IgD-negative memory B cell (primary cell): Measurements from ENCODE around the gene EIF2AK2. TPM values are rescaled to one million over a fixed set of nuclear protein-coding genes. Genes with fewer than 3 reads are reported as not detected.
"Not testable (repeated sequence)": the region's sequence is repeated elsewhere in the genome, so short reads cannot be mapped to it uniquely, and the experiment has no call there.

Source experiments
- H3K27ac Mint-ChIP-seq, 3 donors: one replicate each; pipeline ENCODE4 v1.8.0; 2020 to 2022; ENCODE audit warnings: mild to moderate bottlenecking in 3 of 3, mixed read lengths in 3 of 3, moderate library complexity in 1 of 3
- H3K27me3 Mint-ChIP-seq: one replicate; pipeline ENCODE4 v1.8.0; 2021; ENCODE audit warnings: mixed read lengths
- H3K36me3 Mint-ChIP-seq: one replicate; pipeline ENCODE4 v1.8.0; 2020; ENCODE audit warnings: mild to moderate bottlenecking, mixed read lengths
- H3K4me1 Mint-ChIP-seq, 3 donors: one replicate each; pipeline ENCODE4 v1.8.0; 2020 to 2022; ENCODE audit warnings: mixed read lengths in 3 of 3, mild to moderate bottlenecking in 1 of 3
- H3K4me3 Mint-ChIP-seq, 4 donors: one replicate each; pipeline ENCODE4 v1.8.0; 2020 to 2022; ENCODE audit warnings: mild to moderate bottlenecking in 4 of 4, mixed read lengths in 4 of 4, moderate library complexity in 3 of 4
- H3K9me3 Mint-ChIP-seq, 3 donors: one replicate each; pipeline ENCODE4 v1.8.0; 2020 to 2021; ENCODE audit warnings: mixed read lengths in 3 of 3, mild to moderate bottlenecking in 1 of 3
- polyA plus RNA-seq: library from polyadenylated mRNA; unstranded; fragments of 300-500 nt; fragmentation: Illumina TruSeq; gene quantifications from one replicate; pipeline ENCODE4 v1.2.3, GENCODE V29; 2021

Gene EIF2AK2
- 40.0 TPM for polyA plus RNA-seq

- H3K4me3 Mint-ChIP-seq: peak within 1 kb of the TSS; percentile 82 to 97 (median 95)
- H3K4me1 Mint-ChIP-seq: peaks cover 24 to 41% (median 28%) of the 10 kb centered on the region in 3 donors
- H3K27me3 Mint-ChIP-seq: no peaks in the 10 kb centered on the region
- H3K27ac Mint-ChIP-seq: peak within 1 kb of the TSS; percentile 77 to 96 (median 91)
- peaks cover 6% of the 10 kb centered on the region for H3K36me3 Mint-ChIP-seq
- no peaks in the 10 kb centered on the region for H3K9me3 Mint-ChIP-seq
These were observed at the start of gene EIF2AK2 for GRCh38 chr2:37156857-37157714. Gene EIF2AK2, minus strand, starts transcription at chr2:37156980. Its CDS starts 9,174 bp downstream, at chr2:37147806.

GRCh38 chr2:37205689-37206341 lies 49.0 kb upstream of the EIF2AK2 start:
- H3K27ac Mint-ChIP-seq: no peak overlapping the region

GRCh38 chr2:37205071-37205661 lies 48.4 kb upstream of the EIF2AK2 start:
- H3K27ac Mint-ChIP-seq, H3K4me3 Mint-ChIP-seq, H3K27me3 Mint-ChIP-seq: not testable (repeated sequence)
- H3K9me3 Mint-ChIP-seq: peaks cover 8 to 14% (median 9%) of the 10 kb centered on the region in 3 donors
- peaks cover 0 to 17% (median 4%) of the 10 kb centered on the region in 3 donors for H3K4me1 Mint-ChIP-seq
- peaks cover 49% of the 10 kb centered on the region for H3K36me3 Mint-ChIP-seq

More at GRCh38 chr2:37205689-37206341, 49.0 kb upstream of the EIF2AK2 start:
- Mint-ChIP-seq H3K27me3 (no peaks in the 10 kb centered on the region), H3K4me1 (peaks cover 0 to 15% (median 4%) of the 10 kb centered on the region in 3 donors), H3K36me3 (peaks cover 51% of the 10 kb centered on the region), H3K4me3 (peak overlapping the region in 1 of 4 donors; percentile 72), H3K9me3 (peaks cover 8 to 14% (median 9%) of the 10 kb centered on the region in 3 donors)

GRCh38 chr2:37203708-37204107 lies 46.9 kb upstream of the EIF2AK2 start:
- Mint-ChIP-seq H3K27me3 (no peaks in the 10 kb centered on the region), H3K4me1 (peaks cover 8 to 24% (median 10%) of the 10 kb centered on the region in 3 donors), H3K36me3 (peaks cover 37% of the 10 kb centered on the region), H3K4me3 (no peak overlapping the region), H3K9me3 (peaks cover 7 to 14% (median 8%) of the 10 kb centered on the region in 3 donors), H3K27ac (peak overlapping the region in 1 of 3 donors; percentile 51)

GRCh38 chr2:37201766-37202165 lies 45.0 kb upstream of the EIF2AK2 start:
- Mint-ChIP-seq H3K9me3 (peaks cover 4 to 5% (median 4%) of the 10 kb centered on the region in 3 donors), H3K4me3 (no peak overlapping the region)

GRCh38 chr2:37201208-37201607 lies 44.4 kb upstream of the EIF2AK2 start:
- Mint-ChIP-seq H3K27ac (peak overlapping the region in 2 of 3 donors; percentile 16 to 35), H3K36me3 (peaks cover 16% of the 10 kb centered on the region), H3K4me3 (no peak overlapping the region)

More at GRCh38 chr2:37201766-37202165, 45.0 kb upstream of the EIF2AK2 start:
- H3K27ac Mint-ChIP-seq: no peak overlapping the region
- no peaks in the 10 kb centered on the region for H3K27me3 Mint-ChIP-seq
- H3K4me1 Mint-ChIP-seq: peaks cover 13 to 23% (median 14%) of the 10 kb centered on the region in 3 donors
- H3K36me3 Mint-ChIP-seq: peaks cover 19% of the 10 kb centered on the region

GRCh38 chr2:37198681-37199065 lies 41.9 kb upstream of the EIF2AK2 start:
- Mint-ChIP-seq H3K27me3 (no peaks in the 10 kb centered on the region), H3K36me3 (peaks cover 4% of the 10 kb centered on the region), H3K4me1 (peaks cover 18 to 23% (median 19%) of the 10 kb centered on the region in 3 donors), H3K4me3 (peak overlapping the region in 2 of 4 donors; percentile 12 to 87), H3K27ac (peak overlapping the region in 2 of 3 donors; percentile 39 to 81), H3K9me3 (peaks cover 0 to 3% (median 2%) of the 10 kb centered on the region in 3 donors)

More at GRCh38 chr2:37201208-37201607, 44.4 kb upstream of the EIF2AK2 start:
- Mint-ChIP-seq H3K4me1 (peaks cover 16 to 25% (median 16%) of the 10 kb centered on the region in 3 donors), H3K9me3 (peaks cover 4 to 5% (median 4%) of the 10 kb centered on the region in 3 donors), H3K27me3 (no peaks in the 10 kb centered on the region)

- Mint-ChIP-seq H3K4me1 (peaks cover 18 to 21% (median 19%) of the 10 kb centered on the region in 3 donors), H3K27ac (peak within 1 kb of the TSS; percentile 81 to 98 (median 97)), H3K4me3 (peak within 1 kb of the TSS; percentile 87 to 99 (median 98)), H3K36me3 (no peaks in the 10 kb centered on the region), H3K27me3 (no peaks in the 10 kb centered on the region), H3K9me3 (no peaks in the 10 kb centered on the region)
These were observed 39.8 kb upstream of the EIF2AK2 start, which contains the start of gene CEBPZOS for GRCh38 chr2:37196320-37197195. Gene CEBPZOS, plus strand, starts transcription at chr2:37196496. Its CDS starts 3,209 bp downstream, at chr2:37199705.

- H3K27me3 Mint-ChIP-seq, H3K9me3 Mint-ChIP-seq, H3K36me3 Mint-ChIP-seq: not testable (repeated sequence)
- Mint-ChIP-seq H3K4me1 (peaks cover 18 to 19% (median 19%) of the 10 kb centered on the region in 3 donors), H3K27ac (peak overlapping the region; percentile 81 to 98 (median 97)), H3K4me3 (peak overlapping the region; percentile 87 to 99 (median 98))
These were observed 39.1 kb upstream of the EIF2AK2 start for GRCh38 chr2:37195862-37196319.

GRCh38 chr2:37192551-37192950 lies 35.8 kb upstream of the EIF2AK2 start:
- no peaks in the 10 kb centered on the region for H3K27me3 Mint-ChIP-seq
- H3K4me1 Mint-ChIP-seq: peaks cover 8 to 10% (median 8%) of the 10 kb centered on the region in 3 donors
- no peak overlapping the region for H3K4me3 Mint-ChIP-seq

GRCh38 chr2:37191747-37192146 lies 35.0 kb upstream of the EIF2AK2 start:
- Mint-ChIP-seq H3K27ac (no peak overlapping the region), H3K9me3 (no peaks in the 10 kb centered on the region), H3K4me1 (peaks cover 5% of the 10 kb centered on the region in 3 donors), H3K36me3 (no peaks in the 10 kb centered on the region), H3K4me3 (no peak overlapping the region), H3K27me3 (no peaks in the 10 kb centered on the region)

More at GRCh38 chr2:37192551-37192950, 35.8 kb upstream of the EIF2AK2 start:
- Mint-ChIP-seq H3K36me3 (no peaks in the 10 kb centered on the region), H3K9me3 (no peaks in the 10 kb centered on the region), H3K27ac (no peak overlapping the region)

- H3K4me3 Mint-ChIP-seq: no peak overlapping the region
- H3K27ac Mint-ChIP-seq: no peak overlapping the region
- H3K36me3 Mint-ChIP-seq: no peaks in the 10 kb centered on the region
- peaks cover 2 to 3% (median 3%) of the 10 kb centered on the region in 3 donors for H3K4me1 Mint-ChIP-seq
- H3K27me3 Mint-ChIP-seq: no peaks in the 10 kb centered on the region
- no peaks in the 10 kb centered on the region for H3K9me3 Mint-ChIP-seq
These were observed 34.5 kb upstream of the EIF2AK2 start for GRCh38 chr2:37191253-37191652.

GRCh38 chr2:37190290-37190689 lies 33.5 kb upstream of the EIF2AK2 start:
- no peak overlapping the region for H3K4me3 Mint-ChIP-seq
- H3K27ac Mint-ChIP-seq: peak overlapping the region in 1 of 3 donors; percentile 29

More at GRCh38 chr2:37190290-37190689, 33.5 kb upstream of the EIF2AK2 start:
- Mint-ChIP-seq H3K36me3 (no peaks in the 10 kb centered on the region), H3K9me3 (no peaks in the 10 kb centered on the region), H3K27me3 (peaks cover 2% of the 10 kb centered on the region), H3K4me1 (peaks cover 0 to 2% (median 0%) of the 10 kb centered on the region in 3 donors)
